Heart left ventricle (tissue), 16 donors: ENCODE data around the gene GALT. TPM values are rescaled to one million over a fixed set of nuclear protein-coding genes. Genes with fewer than 3 reads are reported as not detected.

Experiments
- ATAC-seq, 4 donors: fragments of 200-7000 bp; cut with Tn5 transposase; one replicate each; pipeline ENCODE4 v1.9.1; 2020 to 2022; ENCODE audit warnings: moderate library complexity in 4 of 4, mild to moderate bottlenecking in 3 of 4, moderate number of reproducible peaks in 1 of 4
- DNase-seq, 5 donors: peaks; one replicate each; pipeline ENCODE4 v3.0.0-alpha.2; 2020
- H3K27ac ChIP-seq, 12 donors: fragments of 200-600 bp; sonication (generic) in 4 of 12; one replicate each; pipeline versions ENCODE4 v1.5.0 to v1.8.0; 2016 to 2022; ENCODE audit warnings: mild to moderate bottlenecking in 2 of 12
- H3K27me3 ChIP-seq, 9 donors: fragments of 200-600 bp; sonication (generic) in 2 of 9; one replicate each; pipeline versions ENCODE4 v1.5.1 to v1.8.0; 2016 to 2022; ENCODE audit warnings: mild to moderate bottlenecking in 3 of 9
- H3K36me3 ChIP-seq, 9 donors: fragments of 200-600 bp; sonication (generic) in 2 of 9; one replicate each; pipeline versions ENCODE4 v1.5.0 to v1.8.0; 2018 to 2022; ENCODE audit warnings: mild to moderate bottlenecking in 2 of 9
- H3K4me1 ChIP-seq, 12 donors: fragments of 200-600 bp; sonication (generic) in 4 of 12; one replicate each; pipeline versions ENCODE4 v1.5.0 to v1.8.0; 2016 to 2022; ENCODE audit warnings: mild to moderate bottlenecking in 3 of 12
- H3K4me3 ChIP-seq, 12 donors: fragments of 200-600 bp; sonication (generic) in 4 of 12; one replicate each; pipeline versions ENCODE4 v1.5.0 to v1.8.0; 2017 to 2022; ENCODE audit warnings: mild to moderate bottlenecking in 9 of 12, moderate library complexity in 4 of 12
- H3K9me3 ChIP-seq, 12 donors: fragments of 200-600 bp; sonication (generic) in 4 of 12; one replicate each; pipeline versions ENCODE4 v1.5.0 to v1.8.0; 2016 to 2022; ENCODE audit warnings: mild to moderate bottlenecking in 1 of 12
- POLR2A ChIP-seq, 2 donors: fragments of 450-650 bp; IDR thresholded peaks; one replicate each; pipeline ENCODE4 v1.6.1; 2017; ENCODE audit warnings: antibody characterized with exemption in 2 of 2, mild to moderate bottlenecking in 2 of 2, moderate library complexity in 2 of 2
- WGBS, 4 donors: extraction: QIAGEN DNeasy Blood & Tissue Kit in 2 of 4; methylation state at CpG; one replicate each; pipeline versions ENCODE4 v1.1.5 to v1.1.7; 2013 to 2018; 5-methylcytosine and 5-hydroxymethylcytosine counted together
- intact Hi-C, 10 donors: fragments of 100-400 bp; cut with DNase I; formaldehyde crosslinking; loops; one replicate each; pipeline versions ENCODE4 v1.11.1 to v1.14.2; 2022
- polyA plus RNA-seq, 2 donors: library from polyadenylated mRNA; stranded (reverse); fragments of 200-250 nt; gene quantifications; one replicate each; pipeline ENCODE4 v1.2.3, GENCODE V29; 2013
- total RNA-seq, 9 donors: library from RNA; depleted of rRNA in 2 of 9; stranded (reverse); fragments of >200 nt in 2 of 9; fragmentation: NEBNext Ultra II Directional in 3 of 9; extraction: Animal tissue kit (Norgen Biotek cat#: 25700) in 3 of 9; gene quantifications; one replicate each; pipeline versions ENCODE4 v1.1.0 to v1.2.4, GENCODE V29; 2016 to 2023
- TF ChIP-seq, protein P1 (sequence below), 12 donors: fragments of 200-600 bp; sonication (generic) in 4 of 12; IDR thresholded peaks; one replicate each; pipeline versions ENCODE4 v1.5.0 to v1.8.0; 2018 to 2022; ENCODE audit warnings: antibody characterized with exemption in 12 of 12, mild to moderate bottlenecking in 5 of 12
- donor health status: ischemic (EF 13 %, LVEDD 7.1; RV severe dilation, severe dysfunction).
- donor health status: healthy with polysubstance abuse.
- donor health status: DM: no; HTN: yes; CAD: no.
- donor health status: DM: no; HTN: no; CAD: no.
- donor health status: ischemic (EF 25% LVEDD 6.9; RV normal size, moderate dysfunction).
- donor health status: ischemic (EF 25% LVEDD 5.7; RV mildly dilated, moderate dysfunction).
- donor health status: healthy.
- donor health status: DM: yes; HTN: yes; CAD: no.
- donor health status: ischemic (EF 35%, LVEDD 5.7; RV mildly dilated, moderate dysfunction).
- donor health status: nonischemic (EF 11% LVEDD 7.7; RV severe dilation, severe dysfunction).
- donor health status: DM: yes; HTN: yes; CAD: no.
- donor health status: PGD.
- donor health status: ischemic (EF 29% LVEDD 5.4; RV normal size, mild dysfunction).
- donor health status: nonischemic (EF 23%, LVEDD 6.1; RV moderate dilation, normal function).

GALT gene
- total and polyA plus RNA-seq, 11 donors: 16.8 to 67.9 (median 41.2) TPM

DNA sequence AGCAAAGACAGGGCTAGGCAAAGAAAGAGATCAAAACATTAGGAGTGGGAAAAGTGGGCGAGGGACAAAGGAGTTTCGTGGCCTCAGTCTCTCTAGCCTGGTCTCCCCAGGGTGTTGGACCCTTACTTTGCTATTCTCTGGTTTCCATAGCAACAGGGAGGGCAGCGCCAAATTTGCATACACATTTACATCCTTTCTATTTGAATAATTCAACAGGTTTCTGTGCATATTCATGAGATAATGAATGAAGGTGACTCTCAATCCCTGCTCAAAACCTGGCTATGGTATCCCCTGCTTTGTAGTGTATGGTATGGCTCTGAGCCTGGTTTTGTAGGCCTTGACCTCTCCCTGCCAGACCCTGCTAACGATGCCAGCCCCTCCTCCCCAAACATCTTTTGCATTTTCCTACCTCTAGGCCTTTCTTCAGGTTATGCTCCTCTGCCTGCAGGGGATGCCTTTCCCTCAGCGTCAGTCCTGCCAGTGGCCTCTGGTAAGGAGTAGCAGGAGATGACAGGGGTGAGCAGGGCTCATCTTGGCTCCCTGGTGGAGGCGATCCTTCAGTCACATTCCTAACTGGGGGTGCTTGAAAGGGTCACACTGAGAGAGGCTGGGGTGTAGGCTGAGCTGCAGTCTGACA is 44.4 kb upstream of the GALT start:
- TF ChIP-seq POLR2A (IDR thresholded peaks at IDR 0.05): no peak
- TF ChIP-seq, protein P1, sequence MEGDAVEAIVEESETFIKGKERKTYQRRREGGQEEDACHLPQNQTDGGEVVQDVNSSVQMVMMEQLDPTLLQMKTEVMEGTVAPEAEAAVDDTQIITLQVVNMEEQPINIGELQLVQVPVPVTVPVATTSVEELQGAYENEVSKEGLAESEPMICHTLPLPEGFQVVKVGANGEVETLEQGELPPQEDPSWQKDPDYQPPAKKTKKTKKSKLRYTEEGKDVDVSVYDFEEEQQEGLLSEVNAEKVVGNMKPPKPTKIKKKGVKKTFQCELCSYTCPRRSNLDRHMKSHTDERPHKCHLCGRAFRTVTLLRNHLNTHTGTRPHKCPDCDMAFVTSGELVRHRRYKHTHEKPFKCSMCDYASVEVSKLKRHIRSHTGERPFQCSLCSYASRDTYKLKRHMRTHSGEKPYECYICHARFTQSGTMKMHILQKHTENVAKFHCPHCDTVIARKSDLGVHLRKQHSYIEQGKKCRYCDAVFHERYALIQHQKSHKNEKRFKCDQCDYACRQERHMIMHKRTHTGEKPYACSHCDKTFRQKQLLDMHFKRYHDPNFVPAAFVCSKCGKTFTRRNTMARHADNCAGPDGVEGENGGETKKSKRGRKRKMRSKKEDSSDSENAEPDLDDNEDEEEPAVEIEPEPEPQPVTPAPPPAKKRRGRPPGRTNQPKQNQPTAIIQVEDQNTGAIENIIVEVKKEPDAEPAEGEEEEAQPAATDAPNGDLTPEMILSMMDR (IDR thresholded peaks at IDR 0.05): no peak
- DNase-seq (no peak), ATAC-seq (no peak)
- H3K9me3 ChIP-seq: no peaks in the 10 kb centered on the region
- no peak overlapping the region for H3K4me3 ChIP-seq
- 75 to 81% (median 78%) methylated on average over 6 of the region's 6 CpGs for WGBS, 4 donors
- no peaks in the 10 kb centered on the region for H3K36me3 ChIP-seq
- H3K27ac ChIP-seq: no peak overlapping the region
- intact Hi-C loops: loop anchor here in 6 of 10 donors (2.0 to 10.0 kb wide), 4 partner anchors 53 to 270 kb away; no protein-coding TSS in a partner anchor
- H3K27me3 ChIP-seq: no peaks in the 10 kb centered on the region
- peaks cover 0 to 5% (median 0%) of the 10 kb centered on the region in 12 donors for H3K4me1 ChIP-seq

DNA sequence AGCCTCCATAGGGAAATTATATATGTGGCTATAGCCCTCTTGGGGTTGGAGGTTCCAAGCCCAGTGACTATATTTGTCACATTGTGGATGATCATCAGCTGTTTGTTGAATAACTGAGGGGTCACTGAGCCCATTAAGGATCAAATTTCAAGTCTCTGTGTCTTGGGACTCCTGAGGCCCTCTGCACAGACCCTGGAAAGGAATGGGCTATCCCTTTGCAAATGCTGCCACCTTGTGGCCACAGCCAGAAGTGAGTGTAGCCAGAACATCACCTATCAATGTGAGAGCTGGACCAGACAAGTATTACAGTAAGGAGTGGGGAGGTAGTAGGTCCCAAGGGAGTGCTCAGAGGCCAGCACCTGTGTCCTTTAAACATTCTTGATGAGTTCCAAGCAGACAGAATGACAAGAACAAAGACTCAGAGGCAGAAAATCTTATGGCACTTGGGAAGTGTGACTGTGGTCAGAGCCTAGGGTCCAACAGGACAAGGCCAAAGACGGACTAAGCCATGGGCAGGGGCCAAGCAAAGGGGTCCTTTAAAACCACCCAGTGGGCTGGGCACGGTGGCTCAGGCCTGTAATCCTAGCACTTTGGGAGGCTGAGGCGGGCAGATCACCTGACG is 42.8 kb upstream of the GALT start:
- H3K4me1 ChIP-seq: peaks cover 0 to 5% (median 0%) of the 10 kb centered on the region in 12 donors
- intact Hi-C loops: loop anchor here in 6 of 10 donors (2.0 to 10.0 kb wide), 4 partner anchors 55 to 271 kb away; no protein-coding TSS in a partner anchor
- no peaks in the 10 kb centered on the region for H3K9me3 ChIP-seq
- H3K27ac ChIP-seq: no peak overlapping the region
- no peak for TF ChIP-seq POLR2A (IDR thresholded peaks at IDR 0.05)
- TF ChIP-seq, protein P1 (IDR thresholded peaks at IDR 0.05): peak; percentile 83 to 95 (median 92)
- WGBS, 4 donors: 57 to 66% (median 58%) methylated on average over 4 of the region's 4 CpGs
- H3K36me3 ChIP-seq: no peaks in the 10 kb centered on the region
- H3K4me3 ChIP-seq: no peak overlapping the region
- ATAC-seq (peak; percentile 80 to 88 (median 86)), DNase-seq (peak; percentile 70 to 84 (median 78))
- no peaks in the 10 kb centered on the region for H3K27me3 ChIP-seq

DNA sequence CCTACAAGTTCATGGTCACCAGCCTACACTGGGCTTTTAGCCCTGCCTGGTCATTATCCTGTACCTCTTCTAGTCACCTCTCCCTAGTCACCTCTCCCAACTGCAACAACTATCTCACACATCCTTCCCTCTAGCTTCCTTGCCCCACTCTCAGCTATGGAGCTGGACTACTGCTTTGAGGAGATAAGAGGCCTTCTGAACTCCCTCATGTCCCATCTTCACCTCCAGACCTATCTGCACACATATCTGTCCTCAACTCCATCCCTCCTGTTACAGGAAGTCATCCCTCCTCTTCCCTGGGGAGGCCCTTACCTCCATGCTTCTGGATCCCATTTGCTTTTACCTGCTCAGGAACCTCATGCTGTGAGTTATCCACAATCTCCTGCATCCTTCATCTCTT is 40.3 kb upstream of the GALT start:
- Histone ChIP-seq H3K27me3 (no peaks in the 10 kb centered on the region), H3K9me3 (no peaks in the 10 kb centered on the region), H3K36me3 (no peaks in the 10 kb centered on the region), H3K27ac (no peak overlapping the region), H3K4me3 (no peak overlapping the region), H3K4me1 (peaks cover 0 to 14% (median 10%) of the 10 kb centered on the region in 12 donors)
- ATAC-seq (no peak), DNase-seq (no peak)
- TF ChIP-seq, protein P1 (IDR thresholded peaks at IDR 0.05): no peak
- no peak for TF ChIP-seq POLR2A (IDR thresholded peaks at IDR 0.05)
- intact Hi-C loops: loop anchor here in 1 of 10 donors (10.0 kb wide), 1 partner anchor 171 kb away; no protein-coding TSS in a partner anchor

DNA sequence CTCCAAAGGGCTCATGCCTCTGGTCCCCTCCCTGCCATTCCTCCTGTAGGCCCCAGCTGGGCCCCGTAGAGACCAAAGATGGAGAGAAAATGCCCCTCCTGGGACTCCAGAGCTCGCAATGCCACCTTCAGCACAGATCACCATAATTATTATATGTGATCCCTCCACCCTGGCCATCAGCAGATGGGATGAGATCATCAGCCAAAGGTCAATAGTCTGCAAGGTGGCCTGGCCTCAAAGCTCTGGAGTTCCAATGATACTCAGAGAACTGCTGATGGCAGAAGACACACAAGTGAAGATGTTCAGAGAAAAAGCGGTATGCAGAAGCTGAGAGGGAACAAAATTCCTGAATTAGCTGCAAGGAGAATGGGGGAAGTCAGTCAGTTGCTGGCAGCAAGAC is 39.6 kb upstream of the GALT start:
- ATAC-seq: no peak
- Histone ChIP-seq H3K27me3 (no peaks in the 10 kb centered on the region), H3K4me1 (peaks cover 0 to 18% (median 13%) of the 10 kb centered on the region in 12 donors), H3K4me3 (no peak overlapping the region), H3K36me3 (no peaks in the 10 kb centered on the region), H3K9me3 (no peaks in the 10 kb centered on the region), H3K27ac (no peak overlapping the region)
- intact Hi-C loops: loop anchor here in 1 of 10 donors (10.0 kb wide), 1 partner anchor 172 kb away; no protein-coding TSS in a partner anchor
- TF ChIP-seq, protein P1 (IDR thresholded peaks at IDR 0.05): no peak
- no peak for TF ChIP-seq POLR2A (IDR thresholded peaks at IDR 0.05)
- no peak for DNase-seq
- 85 to 98% (median 91%) methylated on average over 3 of the region's 3 CpGs for WGBS, 4 donors
